Measurements from ENCODE around the gene RNF19B.

Gene RNF19B

DNA sequence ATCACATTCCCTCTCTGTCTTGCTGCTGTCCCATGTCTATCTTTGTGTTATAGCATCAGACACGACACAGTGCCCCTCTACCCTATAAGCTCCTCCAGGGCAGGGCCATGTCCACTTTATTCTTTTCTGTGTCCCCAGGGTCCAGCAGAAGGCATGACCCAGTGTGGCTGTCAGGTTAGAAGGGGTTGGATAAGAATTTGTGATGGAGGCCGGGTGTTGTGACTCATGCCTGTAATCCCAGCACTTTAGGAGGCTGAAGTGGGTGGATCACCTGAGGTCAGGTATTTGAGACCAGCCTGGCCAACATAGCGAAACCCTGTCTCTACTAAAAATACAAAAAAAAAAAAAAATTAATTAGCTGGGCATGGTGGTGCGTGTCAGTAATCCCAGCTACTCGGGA, 26.3 kb upstream of the RNF19B start:
- H3K4me3 ChIP-seq (ENCODE audit: low read length) = no peak overlapping the region
- no peaks in the 10 kb centered on the region for H3K79me2 ChIP-seq (ENCODE audit: low read length)
- H3K27ac ChIP-seq (ENCODE audit: low read length) = peak overlapping the region; percentile 99
- H4K20me1 ChIP-seq (ENCODE audit: insufficient read depth, low read length) = no peaks in the 10 kb centered on the region
- H3K27me3 ChIP-seq (ENCODE audit: low read depth, low read length) = no peaks in the 10 kb centered on the region
- no peaks in the 10 kb centered on the region for H3K9me3 ChIP-seq (ENCODE audit: insufficient read depth, low read length)
- H3K36me3 ChIP-seq (replicated peaks; ENCODE audit: low read depth, low read length) = no peaks in the 10 kb centered on the region
- peaks cover 53% of the 10 kb centered on the region for H3K4me1 ChIP-seq (ENCODE audit: low read length)
- H3K9ac ChIP-seq (ENCODE audit: low read length) = no peak overlapping the region
- no peak overlapping the region for H2AFZ ChIP-seq (ENCODE audit: low read depth, low read length)
- H3K4me2 ChIP-seq (ENCODE audit: low read length) = peak overlapping the region; percentile 86; the same call in 1 of the 2 replicates
- TF ChIP-seq EZH2phosphoT487 (IDR thresholded peaks at IDR 0.05; ENCODE audit: low read depth) = no peak
- TF ChIP-seq, protein P1, sequence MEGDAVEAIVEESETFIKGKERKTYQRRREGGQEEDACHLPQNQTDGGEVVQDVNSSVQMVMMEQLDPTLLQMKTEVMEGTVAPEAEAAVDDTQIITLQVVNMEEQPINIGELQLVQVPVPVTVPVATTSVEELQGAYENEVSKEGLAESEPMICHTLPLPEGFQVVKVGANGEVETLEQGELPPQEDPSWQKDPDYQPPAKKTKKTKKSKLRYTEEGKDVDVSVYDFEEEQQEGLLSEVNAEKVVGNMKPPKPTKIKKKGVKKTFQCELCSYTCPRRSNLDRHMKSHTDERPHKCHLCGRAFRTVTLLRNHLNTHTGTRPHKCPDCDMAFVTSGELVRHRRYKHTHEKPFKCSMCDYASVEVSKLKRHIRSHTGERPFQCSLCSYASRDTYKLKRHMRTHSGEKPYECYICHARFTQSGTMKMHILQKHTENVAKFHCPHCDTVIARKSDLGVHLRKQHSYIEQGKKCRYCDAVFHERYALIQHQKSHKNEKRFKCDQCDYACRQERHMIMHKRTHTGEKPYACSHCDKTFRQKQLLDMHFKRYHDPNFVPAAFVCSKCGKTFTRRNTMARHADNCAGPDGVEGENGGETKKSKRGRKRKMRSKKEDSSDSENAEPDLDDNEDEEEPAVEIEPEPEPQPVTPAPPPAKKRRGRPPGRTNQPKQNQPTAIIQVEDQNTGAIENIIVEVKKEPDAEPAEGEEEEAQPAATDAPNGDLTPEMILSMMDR (IDR thresholded peaks at IDR 0.05; ENCODE audit: low read depth, low read length) = no peak

DNA sequence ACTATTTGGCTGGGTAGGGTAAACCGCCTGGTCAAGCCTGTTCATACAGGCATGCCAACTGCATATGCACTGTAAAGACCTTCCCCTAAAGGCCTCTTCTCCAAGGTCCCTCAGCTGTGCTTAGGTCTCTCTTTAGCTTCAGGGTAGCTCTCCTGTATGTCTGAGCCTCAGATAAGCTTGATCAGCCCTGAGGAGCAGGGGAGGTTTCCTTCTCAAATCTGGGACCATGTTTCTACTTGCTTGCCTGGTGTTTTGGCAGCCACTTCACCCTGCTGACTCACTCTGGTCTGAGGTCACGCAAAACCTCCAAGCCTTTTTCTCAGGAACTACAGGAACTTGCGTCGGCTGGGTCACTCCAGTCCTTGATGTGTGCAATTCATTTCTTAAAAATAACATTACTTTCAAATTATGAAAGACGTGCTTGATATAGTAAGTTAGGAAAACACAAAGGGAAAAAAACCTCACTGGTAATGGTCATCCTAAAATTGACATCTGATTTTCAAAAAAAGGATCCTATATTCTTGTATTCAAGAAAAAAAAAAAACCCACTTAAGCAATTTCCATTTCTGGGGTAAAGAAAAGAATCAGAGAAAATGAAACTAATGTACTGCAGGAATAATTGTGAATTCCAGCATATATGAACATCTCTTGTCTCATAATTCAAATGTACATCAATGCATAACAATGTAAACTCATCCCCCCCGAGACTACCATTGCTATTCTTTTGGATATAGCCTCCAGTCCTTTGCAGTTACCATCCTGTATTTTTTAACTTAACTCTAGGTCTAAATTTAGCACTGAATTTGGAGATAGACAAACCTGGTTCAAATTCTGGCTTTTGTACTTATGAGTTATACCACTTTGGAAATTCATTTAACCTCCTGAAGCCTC, 24.8 kb upstream of the RNF19B start:
- no peak overlapping the region for H3K4me2 ChIP-seq (ENCODE audit: low read length)
- no peaks in the 10 kb centered on the region for H3K79me2 ChIP-seq (ENCODE audit: low read length)
- H3K27ac ChIP-seq (ENCODE audit: low read length) = no peak overlapping the region
- H3K9me3 ChIP-seq (ENCODE audit: insufficient read depth, low read length) = no peaks in the 10 kb centered on the region
- H3K9ac ChIP-seq (ENCODE audit: low read length) = no peak overlapping the region
- H3K4me1 ChIP-seq (ENCODE audit: low read length) = peaks cover 67% of the 10 kb centered on the region
- H3K4me3 ChIP-seq (ENCODE audit: low read length) = no peak overlapping the region
- no peaks in the 10 kb centered on the region for H4K20me1 ChIP-seq (ENCODE audit: insufficient read depth, low read length)
- H2AFZ ChIP-seq (ENCODE audit: low read depth, low read length) = no peak overlapping the region
- TF ChIP-seq EZH2phosphoT487 (IDR thresholded peaks at IDR 0.05; ENCODE audit: low read depth) = no peak
- TF ChIP-seq, protein P1 (IDR thresholded peaks at IDR 0.05; ENCODE audit: low read depth, low read length) = no peak
- H3K27me3 ChIP-seq (ENCODE audit: low read depth, low read length) = no peaks in the 10 kb centered on the region
- H3K36me3 ChIP-seq (replicated peaks; ENCODE audit: low read depth, low read length) = no peaks in the 10 kb centered on the region

GRCh38 chr1:32988665-32989064, 24.1 kb upstream of the RNF19B start:
- H3K4me1 ChIP-seq (ENCODE audit: low read length) = peaks cover 67% of the 10 kb centered on the region
- H3K9ac ChIP-seq (ENCODE audit: low read length) = no peak overlapping the region
- no peaks in the 10 kb centered on the region for H3K79me2 ChIP-seq (ENCODE audit: low read length)
- H3K4me3 ChIP-seq (ENCODE audit: low read length) = no peak overlapping the region
- no peaks in the 10 kb centered on the region for H3K9me3 ChIP-seq (ENCODE audit: insufficient read depth, low read length)
- H3K36me3 ChIP-seq (replicated peaks; ENCODE audit: low read depth, low read length) = no peaks in the 10 kb centered on the region
- no peaks in the 10 kb centered on the region for H4K20me1 ChIP-seq (ENCODE audit: insufficient read depth, low read length)
- H3K27me3 ChIP-seq (ENCODE audit: low read depth, low read length) = no peaks in the 10 kb centered on the region
- TF ChIP-seq, protein P1 (IDR thresholded peaks at IDR 0.05; ENCODE audit: low read depth, low read length) = no peak
- TF ChIP-seq EZH2phosphoT487 (IDR thresholded peaks at IDR 0.05; ENCODE audit: low read depth) = no peak
- no peak overlapping the region for H3K4me2 ChIP-seq (ENCODE audit: low read length)
- H2AFZ ChIP-seq (ENCODE audit: low read depth, low read length) = no peak overlapping the region
- H3K27ac ChIP-seq (ENCODE audit: low read length) = no peak overlapping the region

- no peaks in the 10 kb centered on the region for H4K20me1 ChIP-seq (ENCODE audit: insufficient read depth, low read length)
- no peak overlapping the region for H2AFZ ChIP-seq (ENCODE audit: low read depth, low read length)
- H3K36me3 ChIP-seq (replicated peaks; ENCODE audit: low read depth, low read length) = no peaks in the 10 kb centered on the region
- H3K4me3 ChIP-seq (ENCODE audit: low read length) = peak overlapping the region; percentile 40; the same call in 1 of the 2 replicates
- TF ChIP-seq, protein P1 (IDR thresholded peaks at IDR 0.05; ENCODE audit: low read depth, low read length) = no peak
- no peak for TF ChIP-seq EZH2phosphoT487 (IDR thresholded peaks at IDR 0.05; ENCODE audit: low read depth)
- peak overlapping the region; percentile 97 for H3K27ac ChIP-seq (ENCODE audit: low read length)
- H3K27me3 ChIP-seq (ENCODE audit: low read depth, low read length) = no peaks in the 10 kb centered on the region
- H3K9ac ChIP-seq (ENCODE audit: low read length) = peak overlapping the region; percentile 64
- H3K9me3 ChIP-seq (ENCODE audit: insufficient read depth, low read length) = no peaks in the 10 kb centered on the region
- no peaks in the 10 kb centered on the region for H3K79me2 ChIP-seq (ENCODE audit: low read length)
- H3K4me2 ChIP-seq (ENCODE audit: low read length) = peak overlapping the region; percentile 59
- H3K4me1 ChIP-seq (ENCODE audit: low read length) = peaks cover 69% of the 10 kb centered on the region
Observed at GRCh38 chr1:32985226-32985625, 20.6 kb upstream of the RNF19B start.

Measured in OCI-LY3 (cell line).